Keratinocyte (primary cell): ENCODE measurements around the gene ALDH9A1. TPM values are rescaled to one million over a fixed set of nuclear protein-coding genes. Genes with fewer than 3 reads are reported as not detected.

Source experiments
- DNase-seq: peaks from one replicate; pipeline ENCODE4 v3.0.0-alpha.2; 2011; ENCODE audit warnings: low read depth, missing footprints, low spot score
- FAIRE-seq: peaks from 2 replicates; lab custom pipeline; 2011; peaks lifted over from hg19 to GRCh38; lab: Jason Lieb, UNC
- H2AFZ ChIP-seq: 2 replicates; pipeline ENCODE4 v1.6.0; 2012; ENCODE audit warnings: low read length, control low read depth, inconsistent platforms; ENCODE audit not compliant: control insufficient read depth
- H3K27ac ChIP-seq: 2 replicates; pipeline ENCODE4 v1.5.1; 2011; ENCODE audit warnings: low read length; ENCODE audit not compliant: control insufficient read depth, insufficient read depth
- H3K27me3 ChIP-seq: 3 replicates; pipeline ENCODE4 v1.6.0; 2011; ENCODE audit warnings: low read length; ENCODE audit not compliant: control insufficient read depth, insufficient read depth; ENCODE audit errors: extremely low read depth
- H3K36me3 ChIP-seq, 2 experiments: 2 replicates in 1 of 2; 3 replicates in 1 of 2; pipeline ENCODE4 v1.5.1; 2011; ENCODE audit warnings: low read length in 2 of 2, mild to moderate bottlenecking in 1 of 2; ENCODE audit not compliant: control insufficient read depth in 2 of 2, insufficient read depth in 2 of 2; ENCODE audit errors: extremely low read depth in 1 of 2
- H3K4me1 ChIP-seq: 3 replicates; pipeline ENCODE4 v1.5.1; 2011; ENCODE audit warnings: low read length; ENCODE audit not compliant: control insufficient read depth, insufficient read depth; ENCODE audit errors: extremely low read depth
- H3K4me2 ChIP-seq: 3 replicates; pipeline ENCODE4 v1.6.0; 2011; ENCODE audit warnings: low read depth, low read length; ENCODE audit not compliant: control insufficient read depth, insufficient read depth; ENCODE audit errors: extremely low read depth
- H3K4me3 ChIP-seq, 3 experiments: fragments of 200-600 bp in 1 of 3; sonication (generic) in 1 of 3; 2 replicates in 2 of 3; 3 replicates in 1 of 3; pipeline ENCODE4 v1.5.1; 2011 to 2016; ENCODE audit warnings: low read length in 3 of 3, mild to moderate bottlenecking in 3 of 3, control low read depth in 2 of 3, inconsistent platforms in 1 of 3, low read depth in 1 of 3, mixed read lengths in 1 of 3, mixed run types in 1 of 3, moderate library complexity in 1 of 3; ENCODE audit not compliant: control insufficient read depth in 2 of 3, insufficient read depth in 2 of 3; ENCODE audit errors: extremely low read depth in 1 of 3
- H3K79me2 ChIP-seq: 2 replicates; pipeline ENCODE4 v1.6.0; 2012; ENCODE audit warnings: low read length; ENCODE audit not compliant: control insufficient read depth, insufficient read depth
- H3K9ac ChIP-seq: 3 replicates; pipeline ENCODE4 v1.6.0; 2011; ENCODE audit warnings: low read length; ENCODE audit not compliant: control insufficient read depth, insufficient read depth; ENCODE audit errors: extremely low read depth
- H3K9me1 ChIP-seq: 3 replicates; pipeline ENCODE4 v1.6.0; 2011; ENCODE audit warnings: low read length; ENCODE audit not compliant: control insufficient read depth, insufficient read depth; ENCODE audit errors: extremely low read depth
- H3K9me3 ChIP-seq: 2 replicates; pipeline ENCODE4 v1.5.1; 2012; ENCODE audit warnings: low read depth, low read length; ENCODE audit not compliant: control insufficient read depth
- H4K20me1 ChIP-seq: 3 replicates; pipeline ENCODE4 v1.6.0; 2011; ENCODE audit warnings: low read length; ENCODE audit not compliant: control insufficient read depth, insufficient read depth; ENCODE audit errors: extremely low read depth
- CTCF ChIP-seq, 3 experiments: IDR thresholded peaks in 1 of 3; conservative IDR thresholded peaks in 1 of 3; optimal IDR thresholded peaks in 1 of 3; 2 replicates in 2 of 3; 3 replicates in 1 of 3; pipeline versions ENCODE3 to v1.5.1; 2011; ENCODE audit warnings: low read length in 3 of 3, mild to moderate bottlenecking in 3 of 3, moderate library complexity in 2 of 3, control low read depth in 1 of 3, inconsistent platforms in 1 of 3; ENCODE audit not compliant: insufficient read depth in 2 of 3; ENCODE audit errors: extremely low read depth in 1 of 3
- EZH2 ChIP-seq: IDR thresholded peaks from one replicate; pipeline ENCODE4 v1.6.1; 2012; ENCODE audit warnings: inconsistent platforms, mild to moderate bottlenecking, low read length, moderate library complexity
- dilution Hi-C: fragments of 300-500 bp; cut with MboI; formaldehyde crosslinking; loops from one replicate; pipeline ENCODE4 v1.7.0; 2020; ENCODE audit warnings: low sequenced_read_pairs; ENCODE audit not compliant: extremely low pct_ligation_motif_present
- polyA plus RNA-seq, 5 experiments: library from polyadenylated mRNA; depleted of rRNA in 3 of 5; stranded (reverse) in 3 of 5; stranded (forward) in 1 of 5; unstranded in 1 of 5; fragments of >200 nt; gene quantifications; 1 replicate in 1 of 5; 2 replicates in 3 of 5; 3 replicates in 1 of 5; pipeline versions ENCODE4 v1.2.1 to v1.2.3, GENCODE V29; 2011 to 2012; ENCODE audit warnings: missing spikeins in 2 of 5, low read depth in 1 of 5, low replicate concordance in 1 of 5

Gene ALDH9A1
- polyA plus RNA-seq, 1 donor (not counting 4 experiments of a cell fraction or from before 2014, with no cell fraction given): 77.4 TPM

DNA sequence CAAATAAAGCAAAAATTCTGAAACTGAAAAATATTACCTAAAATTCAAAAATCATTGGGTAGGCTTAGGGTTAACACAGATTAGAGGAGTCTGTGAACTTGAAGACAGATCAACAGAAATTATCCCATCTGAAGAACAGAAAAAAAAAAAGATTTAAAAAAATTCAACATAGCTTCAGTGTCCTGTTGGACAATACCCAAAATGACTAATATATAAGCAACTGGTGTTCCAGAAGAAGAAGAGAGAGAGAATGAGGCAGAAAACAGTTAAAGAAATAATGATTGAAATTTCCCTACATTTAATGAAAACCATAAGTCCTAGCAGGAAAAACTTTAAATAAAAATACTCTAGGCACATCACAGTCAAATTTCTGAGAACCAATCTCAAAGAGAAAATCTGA lies 38.8 kb upstream of the ALDH9A1 start:
- Histone ChIP-seq H4K20me1 (no peaks in the 10 kb centered on the region), H3K9me3 (no peaks in the 10 kb centered on the region), H3K4me1 (no peaks in the 10 kb centered on the region), H3K9me1 (no peaks in the 10 kb centered on the region), H3K79me2 (no peaks in the 10 kb centered on the region), H3K27ac (no peak overlapping the region), H3K9ac (no peak overlapping the region), H2AFZ (no peak overlapping the region), H3K4me3 (no peak overlapping the region), H3K27me3 (no peaks in the 10 kb centered on the region), H3K4me2 (no peak overlapping the region), H3K36me3 (peaks cover 3 to 11% of the 10 kb centered on the region in 2 experiments)
- no peak for DNase-seq
- TF ChIP-seq CTCF (optimal IDR thresholded peaks at IDR 0.05 in 1 of 3, IDR thresholded peaks at IDR 0.05 in 1 of 3, conservative IDR thresholded peaks at IDR 0.05 in 1 of 3; ENCODE audit: extremely low read depth in 1 of 3, insufficient read depth in 2 of 3, low read length in 3 of 3) (no peak), EZH2 (no peak)
- dilution Hi-C loops: no loop called here
- no peak for FAIRE-seq

DNA sequence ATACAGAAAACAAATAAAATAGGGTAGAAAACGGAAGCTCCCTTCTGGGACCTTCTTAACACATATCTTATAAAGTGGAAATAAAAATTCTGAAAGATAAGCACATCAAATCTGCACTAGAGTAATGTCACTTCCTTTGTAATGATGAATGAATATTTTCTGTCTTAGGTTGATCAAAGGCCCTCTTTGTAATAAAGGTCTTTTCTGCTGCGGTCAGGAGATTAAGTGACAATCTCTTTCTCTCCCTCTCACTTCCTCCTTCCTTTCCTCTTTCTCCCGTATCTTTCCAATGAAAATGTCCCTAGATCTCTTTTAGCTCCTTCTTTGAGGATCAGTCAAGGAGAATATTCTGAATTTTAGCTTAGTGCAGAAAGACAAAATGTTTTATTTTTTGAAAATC lies 36.5 kb upstream of the ALDH9A1 start:
- dilution Hi-C loops: no loop called here
- Histone ChIP-seq H3K36me3 (peaks cover 0 to 3% of the 10 kb centered on the region in 2 experiments), H3K9me1 (no peaks in the 10 kb centered on the region), H3K9ac (no peak overlapping the region), H4K20me1 (no peaks in the 10 kb centered on the region), H2AFZ (no peak overlapping the region), H3K27me3 (no peaks in the 10 kb centered on the region), H3K4me2 (no peak overlapping the region), H3K4me1 (no peaks in the 10 kb centered on the region), H3K79me2 (no peaks in the 10 kb centered on the region), H3K4me3 (no peak overlapping the region), H3K9me3 (no peaks in the 10 kb centered on the region), H3K27ac (no peak overlapping the region)
- FAIRE-seq (no peak), DNase-seq (no peak)
- TF ChIP-seq EZH2 (no peak), CTCF (optimal IDR thresholded peaks at IDR 0.05 in 1 of 3, IDR thresholded peaks at IDR 0.05 in 1 of 3, conservative IDR thresholded peaks at IDR 0.05 in 1 of 3; ENCODE audit: extremely low read depth in 1 of 3, insufficient read depth in 2 of 3, low read length in 3 of 3) (no peak)
